HepG2 (cell line): ENCODE measurements around the gene ABCB8. TPM values are rescaled to one million over a fixed set of nuclear protein-coding genes. Genes with fewer than 3 reads are reported as not detected.

Experiments used
- ATAC-seq: fragments of 200-7000 bp; cut with Tn5 transposase; 3 replicates; pipeline ENCODE4 v1.9.1; 2020; ENCODE audit warnings: mild to moderate bottlenecking, moderate library complexity
- BruUV-seq: library from RNA; stranded (reverse); fragments of 400-500 nt; replicated peaks from 2 replicates; lab custom pipeline; 2021; lab: Mats Ljungman, UMichigan
- CTCF ChIA-PET: fragments of 300-600 bp; formaldehyde crosslinking; extraction: SDS; loops from one replicate; lab custom pipeline; 2021; ENCODE audit warnings: low total read pairs, inconsistent platforms, low intra/inter-chr PET ratio; lab: Yijun Ruan, JAX
- POLR2A ChIA-PET: fragments of 350-600 bp; sonication (Branson Sonifier 250); formaldehyde crosslinking; loops from one replicate; lab custom pipeline; 2020; ENCODE audit warnings: antibody characterized with exemption, inconsistent platforms; lab: Yijun Ruan, JAX
- DNase-seq: peaks from one replicate; pipeline ENCODE4 v3.0.0-alpha.2; 2015; ENCODE audit warnings: low spot score
- FAIRE-seq: peaks from 3 replicates; lab custom pipeline; 2011; peaks lifted over from hg19 to GRCh38; lab: Jason Lieb, UNC
- H2AFZ ChIP-seq: one replicate; pipeline ENCODE4 v1.6.1; 2011; ENCODE audit warnings: low read length, inconsistent platforms
- H3K27ac ChIP-seq: fragments of 300-600 bp; 3 replicates; pipeline ENCODE4 v1.8.0; 2011; ENCODE audit warnings: mixed run types, mild to moderate bottlenecking, mixed read lengths, low read length, inconsistent platforms; ENCODE audit not compliant: insufficient read depth; ENCODE audit errors: extremely low read length
- H3K27me3 ChIP-seq, 2 experiments: fragments of 200-600 bp in 1 of 2; 2 replicates in 1 of 2; 3 replicates in 1 of 2; pipeline versions ENCODE4 v1.6.0 to v1.8.0; 2011; ENCODE audit warnings: low read length in 2 of 2, mild to moderate bottlenecking in 2 of 2, moderate library complexity in 2 of 2, inconsistent platforms in 1 of 2; ENCODE audit not compliant: insufficient read depth in 2 of 2, control insufficient read depth in 1 of 2
- H3K36me3 ChIP-seq, 2 experiments: fragments of 200-600 bp in 1 of 2; replicated peaks in 1 of 2; 2 replicates in 1 of 2; 3 replicates in 1 of 2; pipeline versions ENCODE4 v1.5.1 to v1.8.0; 2011; ENCODE audit warnings: low read length in 2 of 2, inconsistent platforms in 1 of 2; ENCODE audit not compliant: insufficient read depth in 2 of 2, control insufficient read depth in 1 of 2
- H3K4me1 ChIP-seq: 2 replicates; pipeline ENCODE4 v1.5.1; 2012; ENCODE audit warnings: low read length, inconsistent platforms; ENCODE audit not compliant: insufficient read depth
- H3K4me2 ChIP-seq: 2 replicates; pipeline ENCODE4 v1.6.0; 2011; ENCODE audit warnings: low read depth, low read length, inconsistent platforms
- H3K4me3 ChIP-seq, 3 experiments: fragments of 200-600 bp in 1 of 3; sonication (generic), shearing (Covaris generic) in 1 of 3; replicated peaks in 1 of 3; 2 replicates each; pipeline ENCODE4 v1.5.1; 2011 to 2016; ENCODE audit warnings: low read length in 3 of 3, inconsistent platforms in 2 of 3, low read depth in 2 of 3, mild to moderate bottlenecking in 2 of 3, control low read depth in 1 of 3, mixed read lengths in 1 of 3; ENCODE audit not compliant: insufficient read depth in 1 of 3
- H3K79me2 ChIP-seq: one replicate; pipeline ENCODE4 v1.6.1; 2011; ENCODE audit warnings: low read length, inconsistent platforms; ENCODE audit not compliant: insufficient read depth
- H3K9ac ChIP-seq: 2 replicates; pipeline ENCODE4 v1.6.0; 2011; ENCODE audit warnings: mild to moderate bottlenecking, low read depth, low read length, inconsistent platforms; ENCODE audit not compliant: insufficient read depth
- H3K9me3 ChIP-seq: 2 replicates; pipeline ENCODE4 v1.5.1; 2012; ENCODE audit warnings: mild to moderate bottlenecking, low read length
- H4K20me1 ChIP-seq: 2 replicates; pipeline ENCODE4 v1.6.0; 2011; ENCODE audit warnings: inconsistent platforms, mild to moderate bottlenecking, low read length, moderate library complexity; ENCODE audit not compliant: insufficient read depth
- AGO2 ChIP-seq: fragments of 200-400 bp; formaldehyde crosslinking; optimal IDR thresholded peaks from 2 replicates; pipeline ENCODE3; 2017; ENCODE audit warnings: mild to moderate bottlenecking, low read depth, low read length, moderate library complexity
- DMAP1 ChIP-seq: IDR thresholded peaks from 2 replicates; pipeline ENCODE4 v1.6.1; 2016
- FOSL1 ChIP-seq: sonication (generic); formaldehyde crosslinking; IDR thresholded peaks from 2 replicates; pipeline ENCODE4 v1.9.0; 2021; ENCODE audit warnings: missing genetic modification reagents, borderline replicate concordance
- KAT7 ChIP-seq: IDR thresholded peaks from 2 replicates; pipeline ENCODE4 v1.6.1; 2018; ENCODE audit warnings: borderline replicate concordance, missing compliant biosample characterization
- KLF16 ChIP-seq, 2 experiments: sonication (generic) in 1 of 2; formaldehyde crosslinking in 1 of 2; IDR thresholded peaks; 2 replicates each; pipeline versions ENCODE4 v1.6.1 to v1.8.0; 2016 to 2023; ENCODE audit warnings: missing genetic modification reagents in 2 of 2, missing compliant biosample characterization in 1 of 2
- MIXL1 ChIP-seq: IDR thresholded peaks from 2 replicates; pipeline ENCODE4 v1.6.1; 2016
- MTF2 ChIP-seq: sonication (generic); formaldehyde crosslinking; IDR thresholded peaks from 2 replicates; pipeline ENCODE4 v1.5.0; 2020; ENCODE audit warnings: missing genetic modification reagents, borderline replicate concordance
- MYC ChIP-seq: sonication (generic); formaldehyde crosslinking; IDR thresholded peaks from 2 replicates; pipeline ENCODE4 v1.9.0; 2021; ENCODE audit warnings: missing genetic modification reagents, borderline replicate concordance
- NCOA1 ChIP-seq: sonication (generic); formaldehyde crosslinking; IDR thresholded peaks from 2 replicates; pipeline ENCODE4 v1.9.0; 2021; ENCODE audit warnings: missing genetic modification reagents
- PHF21A ChIP-seq: sonication (generic); formaldehyde crosslinking; IDR thresholded peaks from 2 replicates; pipeline ENCODE4 v1.5.0; 2020; ENCODE audit warnings: mild to moderate bottlenecking, missing genetic modification reagents
- PHF8 ChIP-seq: sonication (generic); formaldehyde crosslinking; IDR thresholded peaks from 2 replicates; pipeline ENCODE4 v1.5.0; 2020; ENCODE audit warnings: missing genetic modification reagents
- SAP130 ChIP-seq: IDR thresholded peaks from 2 replicates; pipeline ENCODE4 v1.6.1; 2016; ENCODE audit warnings: low read depth
- SP2 ChIP-seq: sonication (generic); formaldehyde crosslinking; IDR thresholded peaks from 2 replicates; pipeline ENCODE4 v1.5.1; 2020; ENCODE audit warnings: mild to moderate bottlenecking, missing genetic modification reagents
- YEATS4 ChIP-seq: sonication (generic); formaldehyde crosslinking; IDR thresholded peaks from 2 replicates; pipeline ENCODE4 v1.4.0; 2020; ENCODE audit warnings: missing genetic modification reagents, borderline replicate concordance
- ZFP82 ChIP-seq: sonication (generic); formaldehyde crosslinking; IDR thresholded peaks from 2 replicates; pipeline ENCODE4 v1.5.1; 2020; ENCODE audit warnings: mild to moderate bottlenecking, missing genetic modification reagents, borderline replicate concordance
- ZNF556 ChIP-seq: sonication (generic); formaldehyde crosslinking; IDR thresholded peaks from 2 replicates; pipeline ENCODE4 v1.4.0; 2020; ENCODE audit warnings: mild to moderate bottlenecking, missing genetic modification reagents, borderline replicate concordance
- ZNF782 ChIP-seq: sonication (generic); formaldehyde crosslinking; IDR thresholded peaks from 2 replicates; pipeline ENCODE4 v1.4.0; 2020; ENCODE audit warnings: missing genetic modification reagents, mild to moderate bottlenecking, borderline replicate concordance
- ZSCAN29 ChIP-seq: sonication (generic); formaldehyde crosslinking; conservative IDR thresholded peaks from 2 replicates; pipeline ENCODE4 v1.4.0; 2020; ENCODE audit warnings: mild to moderate bottlenecking, missing genetic modification reagents
- WGBS: methylation state at CpG from one replicate; pipeline ENCODE4 v1.1.6; 2017; ENCODE audit warnings: low lambda C conversion rate; 5-methylcytosine and 5-hydroxymethylcytosine counted together
- in situ Hi-C: cut with HindIII; loops from 2 replicates; pipeline ENCODE4 v1.10.0; 2017; ENCODE audit warnings: low pct_unique_long_range_greater_than_20kb; ENCODE audit not compliant: extremely low pct_ligation_motif_present
- intact Hi-C: fragments of 100-400 bp; cut with micrococcal nuclease; formaldehyde crosslinking; loops from one replicate; pipeline ENCODE4 v1.10.0; 2022; ENCODE audit not compliant: unreplicated experiment
- polyA plus RNA-seq, 8 experiments: library from polyadenylated mRNA; depleted of rRNA in 3 of 8; stranded (reverse) in 7 of 8; unstranded in 1 of 8; fragments of >200 nt; fragmentation: Illumina TruSeq in 4 of 8; extraction: Trizol in 4 of 8; gene quantifications; 2 replicates each; pipeline versions ENCODE4 v1.2.1 to v1.2.3, GENCODE V29; 2011 to 2016; ENCODE audit warnings: low read depth in 4 of 8, missing spikeins in 1 of 8, mixed read lengths in 1 of 8; ENCODE audit not compliant: insufficient read depth in 1 of 8
- total RNA-seq, 5 experiments: library from RNA; depleted of rRNA; stranded (reverse); fragments of >200 nt; fragmentation: Illumina TruSeq; extraction: Trizol; gene quantifications; 2 replicates each; pipeline ENCODE4 v1.2.3, GENCODE V29; 2016; ENCODE audit warnings: low read depth in 1 of 5
- TF ChIP-seq, protein P1 (sequence below): sonication (generic); formaldehyde crosslinking; IDR thresholded peaks from 2 replicates; pipeline ENCODE4 v1.4.0; 2020; ENCODE audit warnings: mild to moderate bottlenecking, missing genetic modification reagents
- TF ChIP-seq, protein P2 (sequence below): sonication (generic); formaldehyde crosslinking; IDR thresholded peaks from 2 replicates; pipeline ENCODE4 v1.4.0; 2020; ENCODE audit warnings: mild to moderate bottlenecking, missing genetic modification reagents, borderline replicate concordance

ABCB8 gene
- total and polyA plus RNA-seq, 2 of the 13 experiments (the other 11 are each of a cell fraction or from before 2014, with no cell fraction given) = 6.6 to 16.7 TPM

DNA sequence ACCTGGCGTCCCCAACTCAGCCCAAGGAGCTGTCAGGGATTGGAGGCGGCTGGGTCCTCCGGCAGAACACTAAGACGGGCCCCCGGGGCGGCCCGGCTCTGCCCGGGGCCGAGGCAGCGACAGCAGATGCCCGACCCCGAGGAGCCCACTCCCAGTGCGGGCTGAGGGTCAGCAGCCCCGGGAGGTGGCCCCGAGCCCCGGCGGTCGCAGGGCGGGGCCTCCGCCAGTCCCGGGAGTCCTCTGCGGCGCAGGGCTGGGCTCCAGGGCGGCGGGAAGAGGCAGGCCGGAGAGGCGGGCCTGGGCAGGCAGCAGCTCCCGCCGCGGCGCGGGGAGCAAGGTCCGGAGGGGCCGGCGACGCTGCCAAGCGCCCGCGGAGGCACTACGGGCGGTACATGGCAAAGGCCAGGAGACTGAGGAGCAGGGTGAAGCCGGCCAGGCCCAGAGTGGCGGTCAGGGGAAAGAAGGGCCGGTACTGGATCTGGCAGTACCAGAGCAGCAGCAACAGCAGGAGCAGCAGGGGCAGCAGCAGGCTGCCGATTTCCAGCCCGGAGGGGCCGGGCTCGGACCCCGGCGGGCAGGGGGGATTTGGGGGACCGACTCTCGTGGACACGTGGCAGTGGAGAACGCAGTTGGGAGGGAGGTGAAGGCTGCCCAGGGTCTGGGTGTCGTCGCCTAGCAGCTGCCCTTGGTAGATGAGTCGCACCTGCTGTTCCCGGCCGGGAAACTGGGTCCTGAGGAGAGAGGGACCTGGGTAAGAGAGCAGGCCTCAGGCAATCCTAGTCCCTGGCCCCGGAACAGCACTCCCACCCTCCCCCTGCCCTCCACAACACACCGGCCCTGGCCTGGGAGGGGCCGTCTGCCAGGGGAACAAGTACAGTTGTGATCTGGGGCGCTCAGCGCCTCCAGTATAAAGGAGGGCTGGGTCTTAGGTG is 53.2 kb downstream of the ABCB8 start:
- Histone ChIP-seq H3K4me1 (peaks cover 48% of the 10 kb centered on the region), H2AFZ (no peak overlapping the region)
- 0 out of 2 replicates have a peak, but pooled peaks have one; percentile 62 for TF ChIP-seq MTF2 (CRISPR knock-in tag)
- TF ChIP-seq ZSCAN29 = 0 out of 2 replicates have a peak, but pooled peaks have one; percentile 64
- no peak for TF ChIP-seq SAP130 (CRISPR knock-in tag)
- 0 out of 2 replicates have a peak, but pooled peaks have one; percentile 17 for TF ChIP-seq ZNF556
- TF ChIP-seq MYC (CRISPR knock-in tag) = 0 out of 2 replicates have a peak, but pooled peaks have one; percentile 8
- 0 out of 2 replicates have a peak, but pooled peaks have one; percentile 8 for TF ChIP-seq ZFP82 (CRISPR knock-in tag)
- no peak for TF ChIP-seq FOSL1
- peak; percentile 84 for TF ChIP-seq AGO2
- TF ChIP-seq, protein P1, sequence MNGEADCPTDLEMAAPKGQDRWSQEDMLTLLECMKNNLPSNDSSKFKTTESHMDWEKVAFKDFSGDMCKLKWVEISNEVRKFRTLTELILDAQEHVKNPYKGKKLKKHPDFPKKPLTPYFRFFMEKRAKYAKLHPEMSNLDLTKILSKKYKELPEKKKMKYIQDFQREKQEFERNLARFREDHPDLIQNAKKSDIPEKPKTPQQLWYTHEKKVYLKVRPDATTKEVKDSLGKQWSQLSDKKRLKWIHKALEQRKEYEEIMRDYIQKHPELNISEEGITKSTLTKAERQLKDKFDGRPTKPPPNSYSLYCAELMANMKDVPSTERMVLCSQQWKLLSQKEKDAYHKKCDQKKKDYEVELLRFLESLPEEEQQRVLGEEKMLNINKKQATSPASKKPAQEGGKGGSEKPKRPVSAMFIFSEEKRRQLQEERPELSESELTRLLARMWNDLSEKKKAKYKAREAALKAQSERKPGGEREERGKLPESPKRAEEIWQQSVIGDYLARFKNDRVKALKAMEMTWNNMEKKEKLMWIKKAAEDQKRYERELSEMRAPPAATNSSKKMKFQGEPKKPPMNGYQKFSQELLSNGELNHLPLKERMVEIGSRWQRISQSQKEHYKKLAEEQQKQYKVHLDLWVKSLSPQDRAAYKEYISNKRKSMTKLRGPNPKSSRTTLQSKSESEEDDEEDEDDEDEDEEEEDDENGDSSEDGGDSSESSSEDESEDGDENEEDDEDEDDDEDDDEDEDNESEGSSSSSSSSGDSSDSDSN = peak; percentile 56; the same call in 1 of the 2 replicates
- TF ChIP-seq MIXL1 (CRISPR knock-in tag) = no peak
- peak; percentile 22; the same call in 1 of the 2 replicates for TF ChIP-seq ZNF782
- TF ChIP-seq PHF21A = peak; percentile 55; the same call in 1 of the 2 replicates
- 0 out of 2 replicates have a peak, but pooled peaks have one; percentile 19 for TF ChIP-seq YEATS4 (CRISPR knock-in tag)
- TF ChIP-seq SP2 = no peak
- TF ChIP-seq PHF8 (CRISPR knock-in tag) = no peak; the same call in 1 of the 2 replicates
- TF ChIP-seq DMAP1 = peak; percentile 27; the same call in 1 of the 2 replicates
- TF ChIP-seq NCOA1 (CRISPR knock-in tag) = 0 out of 2 replicates have a peak, but pooled peaks have one; percentile 21
- TF ChIP-seq, protein P2, sequence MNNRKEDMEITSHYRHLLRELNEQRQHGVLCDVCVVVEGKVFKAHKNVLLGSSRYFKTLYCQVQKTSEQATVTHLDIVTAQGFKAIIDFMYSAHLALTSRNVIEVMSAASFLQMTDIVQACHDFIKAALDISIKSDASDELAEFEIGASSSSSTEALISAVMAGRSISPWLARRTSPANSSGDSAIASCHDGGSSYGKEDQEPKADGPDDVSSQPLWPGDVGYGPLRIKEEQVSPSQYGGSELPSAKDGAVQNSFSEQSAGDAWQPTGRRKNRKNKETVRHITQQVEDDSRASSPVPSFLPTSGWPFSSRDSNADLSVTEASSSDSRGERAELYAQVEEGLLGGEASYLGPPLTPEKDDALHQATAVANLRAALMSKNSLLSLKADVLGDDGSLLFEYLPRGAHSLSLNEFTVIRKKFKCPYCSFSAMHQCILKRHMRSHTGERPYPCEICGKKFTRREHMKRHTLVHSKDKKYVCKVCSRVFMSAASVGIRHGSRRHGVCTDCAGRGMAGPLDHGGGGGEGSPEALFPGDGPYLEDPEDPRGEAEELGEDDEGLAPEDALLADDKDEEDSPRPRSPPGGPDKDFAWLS (CRISPR knock-in tag) = no peak
- no peak for TF ChIP-seq KLF16 (CRISPR knock-in tag; IDR thresholded peaks at IDR 0.05)
- TF ChIP-seq KAT7 (CRISPR knock-in tag) = no peak

More for the DNA sequence above, 53.2 kb downstream of the ABCB8 start:
- no TSS peak for BruUV-seq
- in situ Hi-C loops = no loop called here
- ChIA-PET CTCF (no interaction called here), POLR2A (interaction anchor here (1.0 to 3.8 kb wide), 10 partner anchors 7 to 151 kb away, joined by 3 to 144 read pairs (median 6); partner anchors contain the start of genes ABCB8, ABCF2, CHPF2 and SLC4A2)
- H3K4me3 ChIP-seq = peak overlapping the region; percentile 85 to 96 (median 88)
- no peaks in the 10 kb centered on the region for H3K9me3 ChIP-seq
- H3K9ac ChIP-seq = peak overlapping the region; percentile 100
- H3K4me2 ChIP-seq = peak overlapping the region; percentile 97
- H3K79me2 ChIP-seq = peaks cover 33% of the 10 kb centered on the region
- no peaks in the 10 kb centered on the region for H4K20me1 ChIP-seq
- DNase-seq = no peak
- no peaks in the 10 kb centered on the region; a peak in 1 of 5 replicates for H3K27me3 ChIP-seq
- H3K36me3 ChIP-seq = 0 out of 5 replicates have a peak, but pooled peaks cover 0 to 1% of the 10 kb centered on the region in 2 experiments
- peak overlapping the region; percentile 85 for H3K27ac ChIP-seq
- intact Hi-C loops = loop anchor here (10.0 kb wide), 1 partner anchor 163 kb away; the partner anchor contains the start of gene SMARCD3
- FAIRE-seq = no peak
- 4% methylated on average over 10 of the region's 64 CpGs for WGBS
- ATAC-seq = peak; percentile 25
